Retina (tissue), 1 donor: Measurements from ENCODE around the gene SEC24A.
"Not testable (repeated sequence)": the region's sequence is repeated elsewhere in the genome, so short reads cannot be mapped to it uniquely, and the experiment has no call there.

Experiments used
- DNase-seq: peaks from one replicate; pipeline ENCODE4 v3.0.0-alpha.2; 2016

Gene SEC24A

DNA sequence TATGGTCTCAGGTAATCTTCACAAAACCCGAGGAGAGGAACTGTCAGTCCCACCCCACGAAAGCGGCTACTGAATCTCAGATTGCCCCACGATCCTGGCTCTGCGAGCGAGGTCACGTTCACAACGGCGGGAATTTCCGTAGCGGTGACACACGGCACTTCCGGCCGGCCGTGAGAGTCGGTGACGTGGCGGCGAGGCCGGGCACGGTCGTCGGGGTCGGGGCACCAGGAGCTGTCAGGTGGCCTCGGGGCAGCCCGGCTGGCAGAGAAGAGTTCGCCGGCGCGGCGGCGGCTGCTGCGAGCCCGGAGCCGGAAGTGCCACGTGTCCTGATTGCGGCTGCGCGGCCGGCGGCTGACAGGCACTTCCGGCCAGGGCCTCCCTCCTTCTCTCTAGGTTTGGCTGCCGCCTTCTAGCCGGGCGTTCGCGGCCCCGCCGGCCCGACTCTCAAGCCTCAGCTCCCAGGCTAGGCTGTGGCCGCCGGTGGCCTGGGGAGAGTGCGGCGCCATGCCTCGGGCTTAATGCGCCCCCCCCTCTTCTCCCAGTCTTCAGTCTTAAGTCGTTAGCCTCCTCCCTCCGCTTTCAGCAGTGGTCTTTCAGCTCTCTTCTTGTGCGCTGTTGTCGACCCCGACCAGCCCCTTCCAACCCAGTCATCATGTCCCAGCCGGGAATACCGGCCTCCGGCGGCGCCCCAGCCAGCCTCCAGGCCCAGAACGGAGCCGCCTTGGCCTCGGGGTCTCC is at the start of gene SEC24A:
Gene SEC24A, plus strand, starts transcription at position 361 of the 738 bp plus-strand sequence. Its CDS starts 292 bp downstream, at position 653.
- DNase-seq = peak; percentile 93

- DNase-seq = not testable (repeated sequence)
Measured at GRCh38 chr5:134599820-134600219, 48.8 kb upstream of the SEC24A start.

GRCh38 chr5:134600600-134600999 is 48.0 kb upstream of the SEC24A start:
- DNase-seq = no peak

DNA sequence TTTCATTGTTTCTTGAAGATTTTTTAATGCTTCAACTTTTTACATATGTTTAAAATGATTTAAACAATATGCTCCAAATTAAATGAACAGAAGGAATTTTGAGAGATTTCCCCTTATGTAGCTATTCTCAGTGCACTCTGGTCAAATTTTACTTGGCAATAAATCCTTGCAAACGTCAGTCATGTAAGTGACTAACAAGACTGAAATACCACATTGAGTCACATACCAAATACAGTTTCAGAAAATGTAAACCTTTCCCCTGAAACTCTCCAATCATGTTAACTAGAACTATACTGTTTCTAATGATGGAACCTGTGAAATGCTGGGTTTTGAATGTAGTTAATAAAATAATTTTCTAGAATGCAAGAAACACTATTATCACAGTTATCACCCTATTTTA is 45.5 kb upstream of the SEC24A start:
- DNase-seq = no peak

DNA sequence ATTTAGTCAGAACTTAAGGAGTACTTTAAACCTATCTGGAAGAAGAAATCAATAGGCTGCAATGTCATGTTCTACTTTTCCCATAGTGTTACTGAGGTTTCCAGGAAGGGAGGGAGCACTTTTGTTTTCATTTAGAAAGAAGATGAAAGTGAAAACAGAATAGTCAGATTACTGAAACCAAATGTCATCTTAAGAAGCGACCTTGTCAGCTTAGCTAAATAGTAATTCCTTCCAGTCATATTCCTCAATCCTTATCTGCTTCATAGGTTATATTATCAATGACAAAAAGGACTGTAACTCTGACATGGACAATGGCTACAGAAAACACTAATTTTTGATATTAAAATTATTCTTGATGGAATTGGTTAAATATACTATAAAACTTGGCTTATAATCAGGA is 43.7 kb upstream of the SEC24A start:
- no peak for DNase-seq

- no peak for DNase-seq
Measured at GRCh38 chr5:134606726-134607125, 41.9 kb upstream of the SEC24A start.

DNA sequence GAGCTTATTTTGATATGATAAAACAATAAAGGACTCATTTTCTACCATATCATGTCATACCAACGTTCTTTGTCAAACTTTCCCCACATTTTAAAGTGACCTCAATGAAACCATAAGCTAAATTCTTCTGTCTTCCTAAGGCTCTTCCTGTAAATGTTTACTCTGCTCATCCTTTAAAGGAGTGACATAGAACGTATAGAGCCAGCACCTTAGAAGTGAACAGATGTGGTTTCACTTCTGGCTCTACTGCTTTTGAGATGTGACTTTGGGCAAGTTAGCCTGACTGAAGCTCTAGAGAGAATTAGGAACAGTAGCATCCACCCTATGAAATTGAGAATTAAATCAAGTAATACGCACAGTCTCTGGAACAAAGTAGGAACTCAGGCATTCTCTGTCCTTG is 40.0 kb upstream of the SEC24A start:
- DNase-seq = no peak

DNA sequence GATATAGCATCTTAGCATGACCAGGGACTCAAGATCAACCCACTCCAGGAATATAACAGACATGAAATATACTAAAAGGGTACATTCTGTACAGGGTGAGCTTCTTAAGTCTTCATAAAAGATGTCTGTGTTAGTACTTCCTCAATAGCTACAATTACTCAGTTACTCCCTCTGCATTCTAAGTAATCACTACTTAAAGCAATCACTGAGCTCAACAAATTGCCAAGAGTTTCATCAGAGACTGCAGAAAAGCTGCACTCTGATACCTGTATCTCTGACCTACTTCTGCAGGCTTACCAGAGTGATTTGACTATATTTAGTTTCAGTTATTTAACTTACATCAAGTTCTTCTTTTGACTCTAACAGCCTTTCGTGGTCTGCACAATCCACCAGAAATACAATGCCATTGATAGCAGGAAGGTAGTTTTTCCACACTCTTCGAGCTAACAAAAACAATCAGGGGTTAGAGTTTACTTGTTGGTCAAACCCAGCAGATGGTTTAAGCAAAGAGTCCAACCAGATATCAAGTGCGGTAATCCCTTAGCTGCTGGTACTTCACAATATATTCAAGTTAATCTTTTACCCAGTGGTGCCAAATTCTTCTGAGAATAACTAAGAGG is 39.2 kb upstream of the SEC24A start:
- no peak for DNase-seq

GRCh38 chr5:134610725-134611124 is 37.9 kb upstream of the SEC24A start:
- no peak for DNase-seq

- no peak for DNase-seq
Measured at GRCh38 chr5:134611515-134611914, 37.1 kb upstream of the SEC24A start.

DNA sequence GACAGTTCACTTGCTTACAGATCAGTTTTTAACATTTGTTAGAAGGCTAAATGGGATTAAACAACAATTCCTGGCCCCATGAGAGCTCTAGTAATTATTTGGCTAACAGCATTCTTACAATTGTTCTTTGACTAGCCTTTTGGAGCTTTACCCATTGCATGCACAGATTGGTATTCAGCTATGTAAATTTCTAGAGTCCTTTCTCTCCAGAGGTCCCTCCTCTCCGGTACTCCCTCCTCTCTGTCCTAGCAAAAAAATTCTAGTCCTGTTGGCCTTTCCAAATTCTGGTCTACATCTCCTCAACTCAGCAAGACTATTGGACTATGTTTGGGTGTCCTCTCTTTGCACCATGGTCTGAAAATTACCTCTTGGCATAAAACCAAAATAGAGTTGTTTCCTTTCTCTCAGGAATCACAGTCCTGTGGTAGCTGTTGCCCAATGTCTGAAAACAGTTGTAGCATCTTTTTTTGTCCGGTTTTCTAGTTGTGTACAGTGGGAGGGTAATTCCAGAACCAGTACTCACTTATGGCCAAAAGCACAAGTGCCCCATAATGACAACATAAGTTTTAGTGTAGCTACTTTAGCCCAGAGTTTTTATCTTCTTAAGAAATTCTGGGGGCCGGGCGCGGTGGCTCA is 34.0 kb upstream of the SEC24A start:
- no peak for DNase-seq

DNA sequence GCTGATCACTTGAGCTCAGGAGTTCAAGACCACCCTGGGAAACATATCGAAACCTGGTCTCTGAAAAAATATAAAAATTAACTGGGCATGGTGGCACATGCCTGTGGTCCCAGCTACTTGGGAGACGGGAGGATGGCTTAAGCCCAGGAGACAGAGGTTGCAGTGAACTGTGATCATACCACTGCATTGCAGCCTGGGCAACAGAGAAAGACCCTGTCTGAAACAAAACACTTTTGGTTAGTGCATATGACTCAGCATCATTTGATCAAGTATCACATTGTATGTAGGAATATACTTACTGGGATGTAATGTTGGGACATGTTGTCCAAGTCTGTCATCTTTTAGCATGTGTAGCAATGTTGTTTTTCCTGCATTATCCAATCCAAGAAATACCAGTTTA is 28.0 kb upstream of the SEC24A start:
- no peak for DNase-seq

DNA sequence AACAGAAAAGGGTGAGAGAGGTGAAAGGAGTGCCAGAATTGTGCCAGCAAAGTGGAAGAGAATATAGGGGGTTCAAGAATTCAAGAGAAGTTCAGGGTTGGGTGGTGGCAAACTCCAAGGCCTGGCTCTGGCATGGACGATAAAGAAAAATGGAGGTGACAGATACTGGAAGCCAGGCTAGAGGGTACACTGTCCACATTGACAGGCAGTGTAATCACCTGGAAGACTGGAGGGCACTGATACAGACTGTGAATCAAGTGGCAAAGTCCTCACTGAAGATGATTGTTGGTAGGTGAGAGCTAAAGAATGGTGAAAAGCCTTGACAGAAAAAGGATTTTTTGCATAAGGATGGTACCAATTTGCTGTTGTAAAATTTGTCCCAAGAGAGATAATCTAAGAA is 23.0 kb upstream of the SEC24A start:
- no peak for DNase-seq

DNA sequence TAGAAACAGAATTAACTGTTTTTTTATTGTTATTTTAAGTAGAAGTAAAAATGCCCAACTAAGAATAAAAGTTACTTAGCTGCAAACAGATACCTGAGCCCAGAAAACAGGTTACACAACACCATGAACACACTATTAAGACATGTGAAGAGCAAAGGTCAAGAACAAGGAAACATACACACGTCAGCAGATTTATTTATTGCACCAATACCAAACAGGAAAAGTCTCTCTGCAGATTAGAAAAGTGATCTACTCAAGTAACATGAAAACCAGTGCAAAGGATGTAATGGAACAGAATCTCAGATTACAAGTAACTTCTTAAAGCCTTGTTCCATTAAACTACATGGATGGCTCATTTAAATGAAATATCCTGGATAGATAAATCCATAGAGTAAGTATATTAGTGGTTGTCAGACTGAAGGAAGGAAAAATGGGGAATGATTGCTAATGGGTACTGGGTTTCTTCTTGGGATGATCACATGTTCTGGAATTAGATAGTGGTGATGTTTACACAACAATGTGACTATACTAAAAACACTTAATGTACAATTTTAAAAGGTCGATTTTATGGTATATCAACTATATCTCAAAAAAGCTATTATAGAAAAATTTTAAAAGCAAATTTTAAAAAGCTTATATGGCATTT is 22.1 kb upstream of the SEC24A start:
- DNase-seq = no peak

DNA sequence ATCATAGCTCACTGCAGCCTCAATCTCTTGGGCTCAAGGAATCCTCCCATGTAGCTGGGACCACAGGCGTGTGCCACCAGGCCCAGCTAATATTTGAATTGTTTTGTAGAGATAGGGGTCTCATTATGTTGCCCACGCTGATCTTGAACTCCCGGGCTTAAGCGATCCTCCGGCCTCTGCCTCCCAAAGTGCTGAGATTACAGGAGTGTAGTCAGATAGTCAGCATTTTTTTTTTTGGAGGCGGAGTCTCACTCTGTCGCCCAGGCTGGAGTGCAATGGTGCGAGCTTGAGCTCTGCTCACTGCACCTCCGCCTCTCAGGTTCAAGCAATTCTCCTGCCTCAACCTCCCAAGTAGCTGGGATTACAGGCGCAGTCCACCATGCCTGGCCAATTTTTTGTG is 14.4 kb upstream of the SEC24A start:
- DNase-seq = no peak

DNA sequence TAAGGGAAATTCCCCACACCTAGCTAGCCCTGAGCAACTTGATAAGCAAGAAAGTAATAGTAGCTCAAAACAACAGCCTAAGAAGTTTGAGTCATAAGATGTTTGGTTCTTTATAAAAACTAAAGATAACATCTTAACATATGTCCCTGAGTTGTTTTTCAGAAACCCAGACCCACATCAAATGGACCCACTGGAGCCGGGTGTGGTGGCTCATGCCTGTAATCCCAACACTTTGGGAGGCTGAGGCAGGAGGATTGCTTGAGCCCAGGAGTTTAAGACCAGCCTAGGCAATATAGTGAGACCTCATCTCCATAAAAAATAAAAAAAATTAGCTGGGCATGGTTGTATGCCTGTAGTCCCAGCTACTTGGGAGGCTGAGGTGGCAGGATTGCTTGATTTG is 13.2 kb upstream of the SEC24A start:
- DNase-seq = not testable (repeated sequence)

DNA sequence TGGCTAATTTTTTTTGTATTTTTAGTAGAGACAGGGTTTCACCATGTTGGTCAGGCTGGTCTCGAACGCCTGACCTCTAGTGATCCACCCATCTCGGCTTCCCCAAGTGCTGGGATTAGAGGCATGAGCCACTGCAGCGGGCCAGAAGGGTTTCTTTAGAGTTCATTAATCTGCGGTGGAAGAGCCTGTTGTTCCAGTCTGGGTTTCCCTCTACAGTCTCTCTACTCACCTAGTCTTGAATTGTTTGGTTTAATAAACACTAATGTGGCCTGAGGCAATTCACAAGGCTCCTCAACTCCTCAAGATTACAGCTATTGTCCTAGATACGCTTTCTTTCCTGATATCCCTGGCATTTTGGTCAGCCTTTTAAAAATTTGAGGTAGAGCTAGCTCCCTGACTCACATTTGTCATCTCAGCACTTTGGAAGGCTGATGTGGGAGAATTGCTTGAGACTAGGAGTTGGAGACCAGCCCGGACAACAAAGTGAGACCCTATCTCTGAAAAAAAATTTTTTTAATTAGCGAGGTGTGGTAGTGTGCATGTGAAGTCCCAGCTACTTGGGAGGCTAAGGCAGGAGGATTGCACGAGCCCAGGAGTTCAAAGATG is 11.4 kb upstream of the SEC24A start:
- no peak for DNase-seq

DNA sequence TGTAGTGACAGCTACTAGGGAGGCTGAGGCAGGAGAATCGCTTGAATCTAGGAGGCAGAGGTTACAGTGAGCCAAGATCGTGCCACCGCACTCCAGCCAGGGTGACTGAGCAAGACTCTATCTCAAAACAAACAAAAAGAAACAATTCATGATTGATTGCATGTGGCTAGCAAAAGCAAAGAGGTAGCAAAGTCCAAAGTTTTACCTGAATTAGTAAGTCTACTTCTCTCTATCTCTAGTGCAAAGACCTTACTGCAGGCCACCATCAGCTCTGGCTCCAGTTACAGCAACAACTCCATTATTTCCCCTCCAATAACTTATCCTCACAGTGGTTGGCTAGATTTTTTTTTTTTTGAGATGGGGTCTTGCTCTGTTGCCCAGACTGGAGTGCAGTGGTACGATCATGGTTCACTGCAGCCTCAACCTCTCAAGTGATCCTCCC is 9.8 kb upstream of the SEC24A start:
- no peak for DNase-seq

DNA sequence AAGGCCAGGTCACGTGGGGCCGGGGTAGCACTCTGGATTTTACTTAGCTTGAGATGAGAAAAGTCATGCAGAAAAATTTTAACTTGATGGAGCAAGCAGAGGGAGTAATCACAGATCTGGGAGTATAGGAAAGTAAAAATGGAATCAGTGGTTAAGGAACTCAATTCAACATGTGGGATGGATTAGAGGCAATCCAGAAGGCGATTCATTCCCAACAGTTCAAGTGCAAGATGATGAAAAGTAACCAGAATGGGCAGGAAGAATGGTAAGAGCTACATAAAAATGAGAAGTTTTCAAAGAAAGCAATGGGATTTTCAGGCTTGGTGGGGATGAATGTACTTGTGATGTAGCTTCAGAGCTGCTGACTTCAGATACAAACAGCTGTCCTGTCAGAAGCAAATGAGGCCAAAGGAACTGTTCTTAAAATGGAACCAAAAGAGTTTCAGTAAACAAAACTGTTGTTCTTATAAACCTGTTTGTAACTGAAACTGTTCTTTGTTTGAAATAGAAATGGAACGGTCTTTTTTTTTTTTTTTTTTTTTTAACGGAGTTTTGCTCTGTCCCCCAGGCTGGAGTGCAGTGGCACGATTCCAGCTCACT is 5.6 kb upstream of the SEC24A start:
- no peak for DNase-seq

- DNase-seq = no peak
Measured at GRCh38 chr5:134647750-134648424, 698 bp upstream of the SEC24A start.

- DNase-seq = no peak
Measured at GRCh38 chr5:134649163-134649835, 714 bp downstream of the SEC24A start.

- DNase-seq = not testable (repeated sequence)
Measured at GRCh38 chr5:134650660-134651059, 2.1 kb downstream of the SEC24A start.
